CD4-positive, CD25-positive, alpha-beta regulatory T cell (primary cell): Measurements from ENCODE around the gene IL27RA. TPM values are rescaled to one million over a fixed set of nuclear protein-coding genes. Genes with fewer than 3 reads are reported as not detected.

Experiments used
- ATAC-seq, 2 donors: fragments of 150-1000 bp; cut with Tn5 transposase; one replicate each; pipeline ENCODE4 v1.10.0; 2021; ENCODE audit warnings: low read depth in 2 of 2, moderate number of reproducible peaks in 2 of 2, moderate library complexity in 1 of 2
- DNase-seq, 3 donors: peaks; one replicate each; pipeline versions ENCODE4 v3.0.0 to v3.0.0-alpha.2; 2012 to 2022; ENCODE audit warnings: mixed read lengths in 1 of 3
- H3K27ac ChIP-seq: one replicate; pipeline ENCODE4 v1.7.0; 2013; ENCODE audit warnings: mild to moderate bottlenecking, low read length; ENCODE audit not compliant: insufficient read depth, poor library complexity, severe bottlenecking
- H3K27me3 ChIP-seq: one replicate; pipeline ENCODE4 v1.7.0; 2013; ENCODE audit warnings: low read length; ENCODE audit not compliant: control insufficient read depth, insufficient read depth
- H3K36me3 ChIP-seq: one replicate; pipeline ENCODE4 v1.7.0; 2013; ENCODE audit warnings: mild to moderate bottlenecking, low read length, moderate library complexity; ENCODE audit not compliant: control insufficient read depth, insufficient read depth
- H3K4me1 ChIP-seq: 2 replicates; pipeline ENCODE4 v1.7.0; 2013; ENCODE audit warnings: mild to moderate bottlenecking, low read length; ENCODE audit not compliant: insufficient read depth, control insufficient read depth, poor library complexity, severe bottlenecking
- H3K4me3 ChIP-seq: one replicate; pipeline ENCODE4 v1.7.0; 2013; ENCODE audit warnings: low read depth, mild to moderate bottlenecking, low read length, moderate library complexity
- H3K9me3 ChIP-seq, 2 experiments: 1 replicate in 1 of 2; 2 replicates in 1 of 2; pipeline ENCODE4 v1.7.0; 2013; ENCODE audit warnings: low read length in 2 of 2, mild to moderate bottlenecking in 1 of 2, moderate library complexity in 1 of 2; ENCODE audit not compliant: control insufficient read depth in 2 of 2
- H3K27ac Mint-ChIP-seq, 3 donors: one replicate each; pipeline ENCODE4 v1.8.0; 2020 to 2022; ENCODE audit warnings: mild to moderate bottlenecking in 3 of 3, mixed read lengths in 3 of 3, moderate library complexity in 2 of 3
- H3K27me3 Mint-ChIP-seq: one replicate; pipeline ENCODE4 v1.8.0; 2022; ENCODE audit warnings: mild to moderate bottlenecking, mixed read lengths
- H3K36me3 Mint-ChIP-seq: one replicate; pipeline ENCODE4 v1.8.0; 2020; ENCODE audit warnings: mixed read lengths
- H3K4me1 Mint-ChIP-seq, 4 donors: one replicate each; pipeline ENCODE4 v1.8.0; 2020 to 2022; ENCODE audit warnings: mixed read lengths in 4 of 4, mild to moderate bottlenecking in 1 of 4
- H3K4me3 Mint-ChIP-seq, 4 donors: one replicate each; pipeline ENCODE4 v1.8.0; 2020 to 2022; ENCODE audit warnings: mild to moderate bottlenecking in 4 of 4, mixed read lengths in 4 of 4, moderate library complexity in 3 of 4
- H3K9me3 Mint-ChIP-seq, 7 donors: one replicate each; pipeline ENCODE4 v1.8.0; 2020 to 2022; ENCODE audit warnings: mixed read lengths in 7 of 7, mild to moderate bottlenecking in 3 of 7, moderate library complexity in 2 of 7
- polyA plus RNA-seq, 4 donors: library from polyadenylated mRNA; unstranded; fragments of 300-500 nt; fragmentation: Illumina TruSeq; gene quantifications; one replicate each; pipeline ENCODE4 v1.2.3, GENCODE V29; 2021
- total RNA-seq: library from RNA; stranded (reverse); gene quantifications from one replicate; pipeline ENCODE4 v1.2.3, GENCODE V29; 2022

IL27RA gene
- total and polyA plus RNA-seq, 5 donors from 2014 or later, result 51.9 to 78.4 (median 73.5) TPM

- ATAC-seq (no peak), DNase-seq (no peak)
- Mint-ChIP-seq H3K36me3 (peaks cover 28% of the 10 kb centered on the region), H3K27me3 (peaks cover 11% of the 10 kb centered on the region), H3K4me1 (peaks cover 0 to 13% (median 6%) of the 10 kb centered on the region in 4 donors), H3K4me3 (no peak overlapping the region), H3K9me3 (peaks cover 0 to 3% (median 0%) of the 10 kb centered on the region in 7 donors), H3K27ac (no peak overlapping the region)
- Histone ChIP-seq H3K4me3 (no peak overlapping the region), H3K9me3 (no peaks in the 10 kb centered on the region), H3K36me3 (peaks cover 47% of the 10 kb centered on the region), H3K27ac (no peak overlapping the region), H3K27me3 (no peaks in the 10 kb centered on the region), H3K4me1 (peaks cover 3% of the 10 kb centered on the region)
Observed at GRCh38 chr19:14052470-14052869, 20.9 kb downstream of the IL27RA start.

GRCh38 chr19:14053032-14053431, 21.5 kb downstream of the IL27RA start:
- H3K4me3 Mint-ChIP-seq, result no peak overlapping the region
- no peaks in the 10 kb centered on the region for H3K9me3 ChIP-seq
- no peak overlapping the region for H3K27ac ChIP-seq

GRCh38 chr19:14053500-14053899, 21.9 kb downstream of the IL27RA start:
- Histone ChIP-seq H3K27me3 (peaks cover 6% of the 10 kb centered on the region), H3K9me3 (no peaks in the 10 kb centered on the region), H3K27ac (no peak overlapping the region), H3K4me3 (no peak overlapping the region), H3K4me1 (peaks cover 12% of the 10 kb centered on the region), H3K36me3 (peaks cover 40% of the 10 kb centered on the region)
- Mint-ChIP-seq H3K4me3 (no peak overlapping the region), H3K4me1 (peaks cover 0 to 20% (median 8%) of the 10 kb centered on the region in 4 donors), H3K27me3 (peaks cover 19% of the 10 kb centered on the region), H3K27ac (peak overlapping the region in 1 of 3 donors; percentile 46), H3K36me3 (peaks cover 26% of the 10 kb centered on the region), H3K9me3 (peaks cover 0 to 3% (median 0%) of the 10 kb centered on the region in 7 donors)
- ATAC-seq (no peak), DNase-seq (no peak)

More at GRCh38 chr19:14053032-14053431, 21.5 kb downstream of the IL27RA start:
- H3K36me3 ChIP-seq, result peaks cover 44% of the 10 kb centered on the region
- peaks cover 28% of the 10 kb centered on the region for H3K36me3 Mint-ChIP-seq
- ATAC-seq (no peak), DNase-seq (no peak)
- peaks cover 0 to 18% (median 6%) of the 10 kb centered on the region in 4 donors for H3K4me1 Mint-ChIP-seq
- H3K9me3 Mint-ChIP-seq, result peaks cover 0 to 3% (median 0%) of the 10 kb centered on the region in 7 donors
- peaks cover under 1% of the 10 kb centered on the region for H3K27me3 ChIP-seq
- no peak overlapping the region for H3K4me3 ChIP-seq
- no peak overlapping the region for H3K27ac Mint-ChIP-seq
- peaks cover 8% of the 10 kb centered on the region for H3K4me1 ChIP-seq
- H3K27me3 Mint-ChIP-seq, result peaks cover 15% of the 10 kb centered on the region

- H3K4me3 Mint-ChIP-seq, result no peak overlapping the region
- Histone ChIP-seq H3K4me3 (no peak overlapping the region), H3K4me1 (peaks cover 17% of the 10 kb centered on the region), H3K27me3 (peaks cover 8% of the 10 kb centered on the region), H3K9me3 (no peaks in the 10 kb centered on the region), H3K36me3 (peaks cover 34% of the 10 kb centered on the region), H3K27ac (no peak overlapping the region)
- peaks cover 23% of the 10 kb centered on the region for H3K36me3 Mint-ChIP-seq
- peaks cover 0 to 23% (median 8%) of the 10 kb centered on the region in 4 donors for H3K4me1 Mint-ChIP-seq
- ATAC-seq, result no peak
- peaks cover 25% of the 10 kb centered on the region for H3K27me3 Mint-ChIP-seq
- H3K9me3 Mint-ChIP-seq, result peaks cover 0 to 3% (median 0%) of the 10 kb centered on the region in 7 donors
- peak overlapping the region in 2 of 3 donors; percentile 33 to 46 for H3K27ac Mint-ChIP-seq
- DNase-seq, result no peak
Observed at GRCh38 chr19:14054099-14054498, 22.5 kb downstream of the IL27RA start.

GRCh38 chr19:14054721-14055120, 23.2 kb downstream of the IL27RA start:
- ATAC-seq, result no peak
- H3K27ac Mint-ChIP-seq, result no peak overlapping the region

GRCh38 chr19:14055396-14055795, 23.8 kb downstream of the IL27RA start:
- H3K36me3 ChIP-seq, result peaks cover 26% of the 10 kb centered on the region
- Mint-ChIP-seq H3K4me3 (no peak overlapping the region), H3K27me3 (peaks cover 36% of the 10 kb centered on the region), H3K27ac (no peak overlapping the region), H3K4me1 (peaks cover 0 to 29% (median 8%) of the 10 kb centered on the region in 4 donors), H3K36me3 (peaks cover 16% of the 10 kb centered on the region), H3K9me3 (peaks cover 0 to 3% (median 0%) of the 10 kb centered on the region in 7 donors)
- peaks cover 17% of the 10 kb centered on the region for H3K4me1 ChIP-seq
- no peak overlapping the region for H3K27ac ChIP-seq
- no peak overlapping the region for H3K4me3 ChIP-seq
- H3K27me3 ChIP-seq, result peaks cover 10% of the 10 kb centered on the region
- ATAC-seq (no peak), DNase-seq (no peak)
- no peaks in the 10 kb centered on the region for H3K9me3 ChIP-seq

More at GRCh38 chr19:14054721-14055120, 23.2 kb downstream of the IL27RA start:
- peaks cover 17% of the 10 kb centered on the region for H3K4me1 ChIP-seq
- H3K27me3 Mint-ChIP-seq, result peaks cover 30% of the 10 kb centered on the region
- H3K27ac ChIP-seq, result no peak overlapping the region
- H3K4me3 ChIP-seq, result no peak overlapping the region
- no peak for DNase-seq
- peaks cover 0 to 3% (median 0%) of the 10 kb centered on the region in 7 donors for H3K9me3 Mint-ChIP-seq
- no peaks in the 10 kb centered on the region for H3K9me3 ChIP-seq
- peaks cover 22% of the 10 kb centered on the region for H3K36me3 Mint-ChIP-seq
- peaks cover 8% of the 10 kb centered on the region for H3K27me3 ChIP-seq
- H3K36me3 ChIP-seq, result peaks cover 31% of the 10 kb centered on the region
- peaks cover 0 to 25% (median 8%) of the 10 kb centered on the region in 4 donors for H3K4me1 Mint-ChIP-seq
- no peak overlapping the region for H3K4me3 Mint-ChIP-seq

- Histone ChIP-seq H3K36me3 (peaks cover 19% of the 10 kb centered on the region), H3K27ac (no peak overlapping the region), H3K27me3 (peaks cover 11% of the 10 kb centered on the region), H3K4me3 (no peak overlapping the region), H3K4me1 (peaks cover 17% of the 10 kb centered on the region), H3K9me3 (no peaks in the 10 kb centered on the region)
- peaks cover 0 to 3% (median 0%) of the 10 kb centered on the region in 7 donors for H3K9me3 Mint-ChIP-seq
- no peak for DNase-seq
- H3K4me1 Mint-ChIP-seq, result peaks cover 0 to 29% (median 8%) of the 10 kb centered on the region in 4 donors
- H3K4me3 Mint-ChIP-seq, result no peak overlapping the region
- ATAC-seq, result no peak
- peaks cover 14% of the 10 kb centered on the region for H3K36me3 Mint-ChIP-seq
- peaks cover 42% of the 10 kb centered on the region for H3K27me3 Mint-ChIP-seq
- H3K27ac Mint-ChIP-seq, result no peak overlapping the region
Observed at GRCh38 chr19:14056069-14056666, 24.6 kb downstream of the IL27RA start.
